Esophagus squamous epithelium (tissue), 5 donors: ENCODE data around the gene PCGF2. TPM values are rescaled to one million over a fixed set of nuclear protein-coding genes. Genes with fewer than 3 reads are reported as not detected.

Experiments used
- DNase-seq: peaks from one replicate; lab custom pipeline; 2025; lab: John Stamatoyannopoulos, UW
- H3K27ac ChIP-seq, 4 donors: fragments of 200-600 bp; sonication (generic); one replicate each; pipeline ENCODE4 v1.5.1; 2016 to 2019; ENCODE audit warnings: mild to moderate bottlenecking in 1 of 4
- H3K27me3 ChIP-seq, 4 donors: fragments of 200-600 bp; sonication (generic); 1 replicate in 3 of 4; 2 replicates in 1 of 4; pipeline versions ENCODE4 v1.5.1 to v1.6.0; 2017 to 2021; ENCODE audit warnings: antibody characterized with exemption in 1 of 4
- H3K36me3 ChIP-seq, 3 donors: fragments of 200-600 bp; sonication (generic); one replicate each; pipeline ENCODE4 v1.5.1; 2016 to 2019
- H3K4me1 ChIP-seq, 3 donors: fragments of 200-600 bp; sonication (generic); one replicate each; pipeline ENCODE4 v1.5.1; 2017 to 2019
- H3K4me3 ChIP-seq, 4 donors: fragments of 200-600 bp; sonication (generic); 1 replicate in 3 of 4; 2 replicates in 1 of 4; pipeline ENCODE4 v1.5.1; 2016 to 2019; ENCODE audit warnings: mild to moderate bottlenecking in 2 of 4, moderate library complexity in 1 of 4
- H3K9me3 ChIP-seq, 3 donors: fragments of 200-600 bp; sonication (generic); one replicate each; pipeline ENCODE4 v1.5.1; 2016 to 2019
- POLR2A ChIP-seq, 4 donors: fragments of 450-650 bp; IDR thresholded peaks; one replicate each; pipeline ENCODE4 v1.6.1; 2017; ENCODE audit warnings: antibody characterized with exemption in 4 of 4, mild to moderate bottlenecking in 4 of 4, moderate library complexity in 3 of 4
- WGBS, 2 donors: methylation state at CpG; one replicate each; pipeline ENCODE4 v1.1.5; 2018; 5-methylcytosine and 5-hydroxymethylcytosine counted together
- intact Hi-C: fragments of 100-400 bp; cut with DNase I; formaldehyde crosslinking; loops from one replicate; pipeline ENCODE4 v1.15.0; 2022
- total RNA-seq, 4 donors: library from RNA; depleted of rRNA; stranded (reverse); fragments of >200 nt; gene quantifications; one replicate each; pipeline ENCODE4 v1.1.0, GENCODE V29; 2016
- TF ChIP-seq, protein P1 (sequence below), 6 experiments: fragments of 450-650 bp in 4 of 6; fragments of 200-600 bp in 2 of 6; sonication (generic) in 2 of 6; IDR thresholded peaks; one replicate each; pipeline ENCODE4 v1.5.1; 2016 to 2019; ENCODE audit warnings: antibody characterized with exemption in 6 of 6, mild to moderate bottlenecking in 4 of 6, moderate library complexity in 4 of 6
- donor health status: DM: yes; HTN: yes; CAD: no.

Gene PCGF2
- total RNA-seq, 4 donors from 2014 or later, result 2.5 to 11.8 (median 3.4) TPM

DNA sequence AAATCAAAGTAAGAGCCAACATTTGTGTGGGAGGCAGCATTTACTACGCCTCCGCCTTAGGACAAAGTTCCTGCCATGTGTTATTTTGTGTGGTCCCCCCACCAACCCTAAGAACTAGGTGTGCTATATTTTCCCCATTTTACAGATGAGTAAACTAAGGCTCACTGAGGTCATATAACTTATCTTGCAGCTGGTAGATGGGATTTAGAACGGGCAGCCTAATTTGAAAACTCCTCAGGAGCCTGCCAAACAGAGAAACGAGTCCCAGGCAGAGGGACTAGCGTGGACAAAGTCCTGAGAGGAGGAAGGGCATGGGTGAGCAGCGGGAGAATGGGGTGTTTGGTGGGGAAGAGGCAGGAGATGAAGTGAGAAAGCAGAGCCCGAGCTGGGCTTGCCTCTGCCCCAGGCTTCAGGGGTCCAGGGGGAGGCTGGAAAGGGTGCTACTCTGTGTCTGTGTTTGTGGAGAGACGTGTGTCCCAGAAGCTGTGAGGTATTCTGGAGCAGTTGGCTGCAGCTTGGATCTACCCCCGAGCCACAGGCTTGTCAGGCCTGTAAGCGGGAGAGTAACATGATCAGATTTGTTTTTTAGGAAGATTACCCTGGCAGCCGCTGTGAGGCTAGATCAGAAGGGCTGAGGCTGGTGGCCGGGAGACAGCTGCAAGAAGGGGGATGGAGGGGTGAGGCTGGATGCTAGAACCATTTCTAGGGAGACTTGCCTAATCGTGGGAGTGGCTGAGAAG, 38.1 kb downstream of the PCGF2 start:
- H3K4me3 ChIP-seq, result no peak overlapping the region
- intact Hi-C loops, result no loop called here
- no peaks in the 10 kb centered on the region for H3K27me3 ChIP-seq
- H3K27ac ChIP-seq, result no peak overlapping the region
- H3K36me3 ChIP-seq, result peaks cover 12 to 78% (median 24%) of the 10 kb centered on the region in 3 donors
- TF ChIP-seq POLR2A (IDR thresholded peaks at IDR 0.05), result no peak
- TF ChIP-seq, protein P1, sequence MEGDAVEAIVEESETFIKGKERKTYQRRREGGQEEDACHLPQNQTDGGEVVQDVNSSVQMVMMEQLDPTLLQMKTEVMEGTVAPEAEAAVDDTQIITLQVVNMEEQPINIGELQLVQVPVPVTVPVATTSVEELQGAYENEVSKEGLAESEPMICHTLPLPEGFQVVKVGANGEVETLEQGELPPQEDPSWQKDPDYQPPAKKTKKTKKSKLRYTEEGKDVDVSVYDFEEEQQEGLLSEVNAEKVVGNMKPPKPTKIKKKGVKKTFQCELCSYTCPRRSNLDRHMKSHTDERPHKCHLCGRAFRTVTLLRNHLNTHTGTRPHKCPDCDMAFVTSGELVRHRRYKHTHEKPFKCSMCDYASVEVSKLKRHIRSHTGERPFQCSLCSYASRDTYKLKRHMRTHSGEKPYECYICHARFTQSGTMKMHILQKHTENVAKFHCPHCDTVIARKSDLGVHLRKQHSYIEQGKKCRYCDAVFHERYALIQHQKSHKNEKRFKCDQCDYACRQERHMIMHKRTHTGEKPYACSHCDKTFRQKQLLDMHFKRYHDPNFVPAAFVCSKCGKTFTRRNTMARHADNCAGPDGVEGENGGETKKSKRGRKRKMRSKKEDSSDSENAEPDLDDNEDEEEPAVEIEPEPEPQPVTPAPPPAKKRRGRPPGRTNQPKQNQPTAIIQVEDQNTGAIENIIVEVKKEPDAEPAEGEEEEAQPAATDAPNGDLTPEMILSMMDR (IDR thresholded peaks at IDR 0.05), result no peak
- peaks cover 0 to 43% (median 11%) of the 10 kb centered on the region in 3 donors for H3K4me1 ChIP-seq
- H3K9me3 ChIP-seq, result no peaks in the 10 kb centered on the region
- no peak for DNase-seq
- 53 to 55% methylated on average over 12 to 13 of the region's 13 CpGs for WGBS, 2 donors

DNA sequence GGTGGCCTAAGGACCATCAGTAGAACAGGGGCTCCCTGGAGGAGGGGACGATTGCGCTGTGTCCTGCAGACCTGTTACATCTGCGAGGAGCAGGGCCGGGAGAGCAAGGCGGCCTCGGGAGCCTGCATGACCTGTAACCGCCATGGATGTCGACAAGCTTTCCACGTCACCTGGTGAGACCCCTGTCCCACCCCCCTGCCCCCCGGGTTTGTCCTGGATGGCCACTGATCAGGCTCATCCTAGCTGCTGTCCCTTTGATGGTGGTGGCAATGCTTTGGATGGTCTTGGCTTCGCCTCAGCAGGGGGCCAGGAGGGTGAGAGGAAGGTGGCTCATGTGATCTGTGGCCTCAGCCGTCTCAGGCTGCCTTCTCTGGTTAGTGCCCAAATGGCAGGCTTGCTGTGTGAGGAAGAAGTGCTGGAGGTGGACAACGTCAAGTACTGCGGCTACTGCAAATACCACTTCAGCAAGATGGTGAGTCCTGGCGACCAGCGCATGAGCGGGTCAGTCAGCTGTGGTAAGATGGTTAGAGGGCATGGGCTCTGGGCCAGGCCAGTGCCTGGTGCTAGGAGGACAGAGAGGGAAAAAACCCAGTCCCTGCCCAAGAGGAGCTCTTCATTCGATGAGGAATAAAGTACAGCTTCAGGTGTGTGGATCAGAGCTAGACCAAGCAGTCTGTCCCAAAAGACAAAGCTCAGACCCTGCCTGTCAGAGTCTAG, 38.9 kb downstream of the PCGF2 start:
- Histone ChIP-seq H3K36me3 (peaks cover 12 to 70% (median 21%) of the 10 kb centered on the region in 3 donors), H3K9me3 (no peaks in the 10 kb centered on the region), H3K4me1 (peaks cover 0 to 45% (median 11%) of the 10 kb centered on the region in 3 donors), H3K27ac (no peak overlapping the region), H3K4me3 (no peak overlapping the region), H3K27me3 (no peaks in the 10 kb centered on the region)
- DNase-seq, result no peak
- no peak for TF ChIP-seq POLR2A (IDR thresholded peaks at IDR 0.05)
- WGBS, 2 donors, result 81 to 93% methylated on average over 16 to 18 of the region's 18 CpGs
- intact Hi-C loops, result no loop called here

DNA sequence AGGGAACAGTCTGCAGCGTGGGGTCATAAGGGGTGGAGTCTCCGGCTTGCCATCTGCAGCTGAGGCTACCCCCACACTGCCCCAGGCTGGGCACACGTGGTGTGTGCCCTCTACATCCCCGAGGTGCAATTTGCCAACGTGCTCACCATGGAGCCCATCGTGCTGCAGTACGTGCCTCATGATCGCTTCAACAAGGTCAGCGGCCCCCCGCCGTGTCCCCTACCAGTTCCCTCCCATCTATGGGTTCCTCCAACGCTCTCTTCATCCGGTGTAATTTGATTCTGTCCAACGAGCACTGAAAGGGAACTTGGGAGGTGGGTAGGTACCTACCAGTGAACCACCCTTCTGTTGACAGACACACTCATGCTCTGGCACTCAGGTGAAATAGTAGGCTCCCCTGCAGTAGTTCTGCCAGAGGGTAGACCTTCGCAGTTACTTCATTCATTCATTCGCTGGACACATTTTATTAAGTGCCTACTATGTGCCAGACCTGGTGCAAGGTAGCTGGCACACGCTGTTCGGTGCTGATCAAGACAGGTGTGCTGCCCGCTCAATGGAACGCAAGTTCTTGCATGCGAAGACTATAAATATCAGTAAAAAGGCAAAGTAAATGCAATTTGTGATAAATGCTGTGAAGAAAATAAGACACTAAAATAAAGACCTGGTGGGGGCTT, 40.3 kb downstream of the PCGF2 start:
- no peak for TF ChIP-seq POLR2A (IDR thresholded peaks at IDR 0.05)
- TF ChIP-seq, protein P1 (IDR thresholded peaks at IDR 0.05), result no peak
- intact Hi-C loops, result no loop called here
- Histone ChIP-seq H3K4me3 (no peak overlapping the region), H3K27me3 (no peaks in the 10 kb centered on the region), H3K27ac (no peak overlapping the region), H3K4me1 (peaks cover 0 to 59% (median 17%) of the 10 kb centered on the region in 3 donors), H3K9me3 (no peaks in the 10 kb centered on the region), H3K36me3 (peaks cover 12 to 56% (median 14%) of the 10 kb centered on the region in 3 donors)
- DNase-seq, result no peak
- WGBS, 2 donors, result 78 to 79% methylated on average over 17 to 20 of the region's 21 CpGs

DNA sequence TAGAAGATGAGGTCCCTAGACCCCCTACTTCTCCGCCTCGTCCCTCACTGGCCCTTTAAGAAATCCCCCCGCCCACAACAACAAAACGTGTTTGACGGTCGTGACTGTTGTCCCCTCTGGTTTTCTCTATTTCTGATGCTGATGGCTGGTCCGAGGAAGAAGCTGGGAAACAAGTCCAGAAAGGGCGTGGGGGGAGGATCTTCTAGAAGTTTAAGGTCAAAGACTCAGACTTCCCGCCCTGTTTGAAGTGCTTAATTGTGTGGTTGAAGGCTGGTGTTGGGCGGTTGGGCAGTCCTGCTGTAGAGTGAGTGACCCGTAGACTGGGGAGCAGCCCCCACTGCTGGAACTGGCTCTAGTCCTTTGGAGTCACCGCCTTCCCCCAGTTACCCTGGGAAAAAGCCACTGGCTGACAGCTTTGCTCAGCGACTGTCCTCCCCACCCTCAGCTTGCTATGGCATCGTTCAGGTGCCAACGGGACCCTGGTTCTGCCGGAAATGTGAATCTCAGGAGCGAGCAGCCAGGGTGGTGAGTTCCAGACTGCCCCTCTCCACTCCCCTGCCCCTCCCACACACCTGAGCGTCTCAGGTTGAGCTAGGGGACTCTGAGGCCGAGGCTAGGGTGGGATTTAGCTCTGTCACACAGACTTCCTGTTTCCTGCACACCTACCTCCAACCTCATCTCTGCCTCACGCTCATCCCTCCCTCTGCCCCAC, 41.5 kb downstream of the PCGF2 start:
- Histone ChIP-seq H3K36me3 (peaks cover 3 to 44% (median 4%) of the 10 kb centered on the region in 3 donors), H3K9me3 (no peaks in the 10 kb centered on the region), H3K4me1 (peaks cover 4 to 67% (median 20%) of the 10 kb centered on the region in 3 donors), H3K27ac (peak overlapping the region; percentile 96 to 98 (median 96)), H3K27me3 (no peaks in the 10 kb centered on the region), H3K4me3 (peak overlapping the region; percentile 76 to 94 (median 90))
- TF ChIP-seq POLR2A (IDR thresholded peaks at IDR 0.05), result no peak
- TF ChIP-seq, protein P1 (IDR thresholded peaks at IDR 0.05), result no peak
- no peak for DNase-seq
- WGBS, 2 donors, result 12 to 13% methylated on average over 9 to 13 of the region's 20 CpGs
- intact Hi-C loops, result no loop called here
